Measurements from ENCODE around the gene DGKZ.

DGKZ gene

GRCh38 chr11:46353698-46354097 is 6.4 kb downstream of the DGKZ start:
- Histone ChIP-seq H3K4me3 (ENCODE audit: insufficient read length, low read depth) (no peak overlapping the region), H3K4me1 (ENCODE audit: insufficient read depth, insufficient read length) (peaks cover 58% of the 10 kb centered on the region), H3K9me3 (ENCODE audit: insufficient read depth, low read length) (no peaks in the 10 kb centered on the region), H3K9ac (ENCODE audit: insufficient read length, low read depth) (peak overlapping the region; percentile 52), H3K27me3 (ENCODE audit: insufficient read depth, insufficient read length) (no peaks in the 10 kb centered on the region), H3K36me3 (ENCODE audit: insufficient read depth, insufficient read length, low read length) (peaks cover 62% of the 10 kb centered on the region)
- TF ChIP-seq SUZ12 (IDR thresholded peaks at IDR 0.05; ENCODE audit: extremely low read depth, insufficient read depth, insufficient read length) (no peak), ZNF274 (IDR thresholded peaks at IDR 0.05; ENCODE audit: low read depth, low read length) (no peak)
- no peak for DNase-seq (ENCODE audit: low read depth, low spot score)

- DNase-seq (ENCODE audit: low read depth, low spot score), result no peak
- Histone ChIP-seq H3K9ac (ENCODE audit: insufficient read length, low read depth) (peak overlapping the region; percentile 54), H3K36me3 (ENCODE audit: insufficient read depth, insufficient read length, low read length) (peaks cover 33% of the 10 kb centered on the region), H3K4me1 (ENCODE audit: insufficient read depth, insufficient read length) (peaks cover 51% of the 10 kb centered on the region), H3K27me3 (ENCODE audit: insufficient read depth, insufficient read length) (no peaks in the 10 kb centered on the region), H3K4me3 (ENCODE audit: insufficient read length, low read depth) (no peak overlapping the region), H3K9me3 (ENCODE audit: insufficient read depth, low read length) (no peaks in the 10 kb centered on the region)
- TF ChIP-seq ZNF274 (IDR thresholded peaks at IDR 0.05; ENCODE audit: low read depth, low read length) (no peak), SUZ12 (IDR thresholded peaks at IDR 0.05; ENCODE audit: extremely low read depth, insufficient read depth, insufficient read length) (no peak), YY1 (IDR thresholded peaks at IDR 0.05; ENCODE audit: insufficient read depth, insufficient read length) (no peak)
Measured at GRCh38 chr11:46356924-46357482, 9.7 kb downstream of the DGKZ start.

- TF ChIP-seq YY1 (IDR thresholded peaks at IDR 0.05; ENCODE audit: insufficient read depth, insufficient read length) (no peak), SUZ12 (IDR thresholded peaks at IDR 0.05; ENCODE audit: extremely low read depth, insufficient read depth, insufficient read length) (no peak), ZNF274 (IDR thresholded peaks at IDR 0.05; ENCODE audit: low read depth, low read length) (no peak)
- H3K4me1 ChIP-seq (ENCODE audit: insufficient read depth, insufficient read length), result peaks cover 52% of the 10 kb centered on the region
- DNase-seq (ENCODE audit: low read depth, low spot score), result no peak
- H3K4me3 ChIP-seq (ENCODE audit: insufficient read length, low read depth), result no peak overlapping the region
- peak overlapping the region; percentile 54 for H3K9ac ChIP-seq (ENCODE audit: insufficient read length, low read depth)
- H3K36me3 ChIP-seq (ENCODE audit: insufficient read depth, insufficient read length, low read length), result peaks cover 34% of the 10 kb centered on the region
- H3K9me3 ChIP-seq (ENCODE audit: insufficient read depth, low read length), result no peaks in the 10 kb centered on the region
- no peaks in the 10 kb centered on the region for H3K27me3 ChIP-seq (ENCODE audit: insufficient read depth, insufficient read length)
Measured at GRCh38 chr11:46357483-46357936, 10.2 kb downstream of the DGKZ start.

GRCh38 chr11:46359953-46360352 is 12.7 kb downstream of the DGKZ start:
- H3K9ac ChIP-seq (ENCODE audit: insufficient read length, low read depth), result no peak overlapping the region
- H3K9me3 ChIP-seq (ENCODE audit: insufficient read depth, low read length), result no peaks in the 10 kb centered on the region
- DNase-seq (ENCODE audit: low read depth, low spot score), result no peak
- no peaks in the 10 kb centered on the region for H3K27me3 ChIP-seq (ENCODE audit: insufficient read depth, insufficient read length)
- no peak overlapping the region for H3K4me3 ChIP-seq (ENCODE audit: insufficient read length, low read depth)
- peaks cover 40% of the 10 kb centered on the region for H3K36me3 ChIP-seq (ENCODE audit: insufficient read depth, insufficient read length, low read length)
- H3K4me1 ChIP-seq (ENCODE audit: insufficient read depth, insufficient read length), result peaks cover 48% of the 10 kb centered on the region
- TF ChIP-seq ZNF274 (IDR thresholded peaks at IDR 0.05; ENCODE audit: low read depth, low read length) (no peak), YY1 (IDR thresholded peaks at IDR 0.05; ENCODE audit: insufficient read depth, insufficient read length) (no peak), SUZ12 (IDR thresholded peaks at IDR 0.05; ENCODE audit: extremely low read depth, insufficient read depth, insufficient read length) (no peak)

- Histone ChIP-seq H3K27me3 (ENCODE audit: insufficient read depth, insufficient read length) (no peaks in the 10 kb centered on the region), H3K4me1 (ENCODE audit: insufficient read depth, insufficient read length) (peaks cover 54% of the 10 kb centered on the region), H3K9ac (ENCODE audit: insufficient read length, low read depth) (peak overlapping the region; percentile 33), H3K36me3 (ENCODE audit: insufficient read depth, insufficient read length, low read length) (peaks cover 42% of the 10 kb centered on the region), H3K4me3 (ENCODE audit: insufficient read length, low read depth) (no peak overlapping the region), H3K9me3 (ENCODE audit: insufficient read depth, low read length) (no peaks in the 10 kb centered on the region)
- TF ChIP-seq ZNF274 (IDR thresholded peaks at IDR 0.05; ENCODE audit: low read depth, low read length) (no peak), SUZ12 (IDR thresholded peaks at IDR 0.05; ENCODE audit: extremely low read depth, insufficient read depth, insufficient read length) (no peak), YY1 (IDR thresholded peaks at IDR 0.05; ENCODE audit: insufficient read depth, insufficient read length) (no peak)
- DNase-seq (ENCODE audit: low read depth, low spot score), result no peak
Measured at GRCh38 chr11:46360878-46361277, 13.6 kb downstream of the DGKZ start.

- H3K9me3 ChIP-seq (ENCODE audit: insufficient read depth, low read length), result no peaks in the 10 kb centered on the region
- peaks cover 48% of the 10 kb centered on the region for H3K4me1 ChIP-seq (ENCODE audit: insufficient read depth, insufficient read length)
- TF ChIP-seq YY1 (IDR thresholded peaks at IDR 0.05; ENCODE audit: insufficient read depth, insufficient read length) (no peak), ZNF274 (IDR thresholded peaks at IDR 0.05; ENCODE audit: low read depth, low read length) (no peak), SUZ12 (IDR thresholded peaks at IDR 0.05; ENCODE audit: extremely low read depth, insufficient read depth, insufficient read length) (no peak)
- peak overlapping the region; percentile 33 for H3K9ac ChIP-seq (ENCODE audit: insufficient read length, low read depth)
- peaks cover 41% of the 10 kb centered on the region for H3K36me3 ChIP-seq (ENCODE audit: insufficient read depth, insufficient read length, low read length)
- no peak for DNase-seq (ENCODE audit: low read depth, low spot score)
- H3K27me3 ChIP-seq (ENCODE audit: insufficient read depth, insufficient read length), result no peaks in the 10 kb centered on the region
- no peak overlapping the region for H3K4me3 ChIP-seq (ENCODE audit: insufficient read length, low read depth)
Measured at GRCh38 chr11:46361283-46362155, 14.3 kb downstream of the DGKZ start.

Data from NT2/D1 (cell line).